Spleen (tissue), 7 donors: ENCODE results near the gene GALNTL6.

Experiments used
- POLR2A ChIP-seq, 3 donors: fragments of 450-650 bp; IDR thresholded peaks; one replicate each; pipeline ENCODE4 v1.5.1; 2017; ENCODE audit warnings: antibody characterized with exemption in 3 of 3, mild to moderate bottlenecking in 1 of 3
- POLR2AphosphoS5 ChIP-seq, 3 donors: sonication (generic); formaldehyde crosslinking; IDR thresholded peaks; one replicate each; pipeline ENCODE4 v1.5.1; 2017; ENCODE audit warnings: antibody characterized with exemption in 3 of 3
- TF ChIP-seq, protein P1 (sequence below), 11 experiments: fragments of 200-600 bp in 7 of 11; fragments of 450-650 bp in 4 of 11; sonication (generic) in 4 of 11; IDR thresholded peaks in 8 of 11; conservative IDR thresholded peaks in 3 of 11; 1 replicate in 7 of 11; 2 replicates in 4 of 11; pipeline versions ENCODE4 v1.4.0 to v1.8.0; 2016 to 2021; ENCODE audit warnings: antibody characterized with exemption in 11 of 11, inconsistent platforms in 4 of 11, mild to moderate bottlenecking in 1 of 11
- donor health status: DM: no; HTN: no; CAD: no; lungs with moderate emphysema.
- donor health status: DM: no; HTN: no; CAD: no.
- donor health status: DM: no; HTN: no; CAD: no.

DNA sequence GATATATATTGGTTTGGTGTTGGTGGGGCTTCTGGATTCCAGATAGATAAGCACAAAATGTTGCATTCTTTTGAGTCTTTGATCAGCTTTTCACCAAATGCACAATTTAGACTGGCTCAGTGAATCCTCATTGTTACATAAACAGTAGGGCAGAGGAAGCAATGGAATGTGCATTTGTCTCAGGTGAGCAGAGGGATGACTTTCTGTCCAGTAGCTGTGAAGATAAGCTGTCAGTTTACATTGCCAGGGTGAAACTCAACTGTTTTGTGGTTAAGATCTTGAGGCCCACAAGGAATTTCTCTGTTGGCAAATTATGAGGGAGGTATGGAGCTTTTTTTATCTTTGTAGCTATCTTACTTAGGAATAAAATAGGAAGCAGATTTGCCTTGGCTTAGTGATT, 168.0 kb downstream of the GALNTL6 start:
- TF ChIP-seq, protein P1, sequence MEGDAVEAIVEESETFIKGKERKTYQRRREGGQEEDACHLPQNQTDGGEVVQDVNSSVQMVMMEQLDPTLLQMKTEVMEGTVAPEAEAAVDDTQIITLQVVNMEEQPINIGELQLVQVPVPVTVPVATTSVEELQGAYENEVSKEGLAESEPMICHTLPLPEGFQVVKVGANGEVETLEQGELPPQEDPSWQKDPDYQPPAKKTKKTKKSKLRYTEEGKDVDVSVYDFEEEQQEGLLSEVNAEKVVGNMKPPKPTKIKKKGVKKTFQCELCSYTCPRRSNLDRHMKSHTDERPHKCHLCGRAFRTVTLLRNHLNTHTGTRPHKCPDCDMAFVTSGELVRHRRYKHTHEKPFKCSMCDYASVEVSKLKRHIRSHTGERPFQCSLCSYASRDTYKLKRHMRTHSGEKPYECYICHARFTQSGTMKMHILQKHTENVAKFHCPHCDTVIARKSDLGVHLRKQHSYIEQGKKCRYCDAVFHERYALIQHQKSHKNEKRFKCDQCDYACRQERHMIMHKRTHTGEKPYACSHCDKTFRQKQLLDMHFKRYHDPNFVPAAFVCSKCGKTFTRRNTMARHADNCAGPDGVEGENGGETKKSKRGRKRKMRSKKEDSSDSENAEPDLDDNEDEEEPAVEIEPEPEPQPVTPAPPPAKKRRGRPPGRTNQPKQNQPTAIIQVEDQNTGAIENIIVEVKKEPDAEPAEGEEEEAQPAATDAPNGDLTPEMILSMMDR (IDR thresholded peaks at IDR 0.05 in 8 of 11, conservative IDR thresholded peaks at IDR 0.05 in 3 of 11): no peak
- TF ChIP-seq POLR2A (IDR thresholded peaks at IDR 0.05): no peak
- TF ChIP-seq POLR2AphosphoS5 (IDR thresholded peaks at IDR 0.05): no peak
